Jurkat, Clone E6-1 (cell line): ENCODE measurements around the gene CAMTA1.

Experiments
- DNase-seq: peaks from one replicate; pipeline ENCODE4 v3.0.0-alpha.2; 2011; ENCODE audit warnings: low read depth, low spot score
- H3K4me3 ChIP-seq: 2 replicates; pipeline ENCODE4 v1.5.1; 2011; ENCODE audit warnings: mild to moderate bottlenecking, low read length, control low read depth, moderate library complexity

CAMTA1 gene

GRCh38 chr1:7510389-7510931 is 725.2 kb downstream of the CAMTA1 start:
- DNase-seq = no peak

GRCh38 chr1:7511381-7511780 is 726.1 kb downstream of the CAMTA1 start:
- DNase-seq = no peak
- H3K4me3 ChIP-seq = no peak overlapping the region

More at GRCh38 chr1:7510389-7510931, 725.2 kb downstream of the CAMTA1 start:
- no peak overlapping the region for H3K4me3 ChIP-seq

- DNase-seq = no peak
- H3K4me3 ChIP-seq = no peak overlapping the region
These were observed 727.8 kb downstream of the CAMTA1 start for GRCh38 chr1:7513081-7513480.

GRCh38 chr1:7515175-7515574 is 729.9 kb downstream of the CAMTA1 start:
- DNase-seq = no peak
- no peak overlapping the region for H3K4me3 ChIP-seq

GRCh38 chr1:7515904-7516303 is 730.6 kb downstream of the CAMTA1 start:
- DNase-seq = no peak

GRCh38 chr1:7516341-7516740 is 731.1 kb downstream of the CAMTA1 start:
- no peak overlapping the region for H3K4me3 ChIP-seq
- DNase-seq = no peak

More at GRCh38 chr1:7515904-7516303, 730.6 kb downstream of the CAMTA1 start:
- no peak overlapping the region for H3K4me3 ChIP-seq

- H3K4me3 ChIP-seq = no peak overlapping the region
These were observed 731.7 kb downstream of the CAMTA1 start for GRCh38 chr1:7516929-7517328.

GRCh38 chr1:7517611-7518330 is 732.5 kb downstream of the CAMTA1 start:
- no peak overlapping the region for H3K4me3 ChIP-seq
- no peak for DNase-seq

More at GRCh38 chr1:7516929-7517328, 731.7 kb downstream of the CAMTA1 start:
- no peak for DNase-seq

- no peak for DNase-seq
These were observed 733.2 kb downstream of the CAMTA1 start for GRCh38 chr1:7518411-7518810.

GRCh38 chr1:7519181-7519860 is 734.1 kb downstream of the CAMTA1 start:
- no peak for DNase-seq
- H3K4me3 ChIP-seq = no peak overlapping the region

More at GRCh38 chr1:7518411-7518810, 733.2 kb downstream of the CAMTA1 start:
- H3K4me3 ChIP-seq = no peak overlapping the region

GRCh38 chr1:7519861-7520395 is 734.7 kb downstream of the CAMTA1 start:
- H3K4me3 ChIP-seq = no peak overlapping the region
- no peak for DNase-seq

GRCh38 chr1:7520496-7520895 is 735.2 kb downstream of the CAMTA1 start:
- H3K4me3 ChIP-seq = no peak overlapping the region
- no peak for DNase-seq

- no peak for DNase-seq
- H3K4me3 ChIP-seq = no peak overlapping the region
These were observed 739.4 kb downstream of the CAMTA1 start for GRCh38 chr1:7524341-7525337.

GRCh38 chr1:7525338-7526063 is 740.2 kb downstream of the CAMTA1 start:
- no peak overlapping the region for H3K4me3 ChIP-seq
- DNase-seq = no peak

GRCh38 chr1:7526196-7526866 is 741.1 kb downstream of the CAMTA1 start:
- no peak overlapping the region for H3K4me3 ChIP-seq
- no peak for DNase-seq

GRCh38 chr1:7526867-7527732 is 741.8 kb downstream of the CAMTA1 start:
- DNase-seq = no peak
- no peak overlapping the region for H3K4me3 ChIP-seq

GRCh38 chr1:7527733-7528045 is 742.4 kb downstream of the CAMTA1 start:
- H3K4me3 ChIP-seq = no peak overlapping the region
- DNase-seq = no peak
